GM12892 (cell line): ENCODE measurements around the gene HOXB6.

Source experiments
- POLR2A ChIP-seq: IDR thresholded peaks from 2 replicates; pipeline ENCODE4 v1.6.1; 2011; ENCODE audit warnings: low read depth, low read length, control low read depth
- POLR2AphosphoS5 ChIP-seq: IDR thresholded peaks from 2 replicates; pipeline ENCODE4 v1.6.1; 2011; ENCODE audit warnings: low read depth, low read length, control low read depth
- TAF1 ChIP-seq: IDR thresholded peaks from 2 replicates; pipeline ENCODE4 v1.6.1; 2011; ENCODE audit warnings: low read depth, mild to moderate bottlenecking, control low read depth, low read length, borderline replicate concordance

DNA sequence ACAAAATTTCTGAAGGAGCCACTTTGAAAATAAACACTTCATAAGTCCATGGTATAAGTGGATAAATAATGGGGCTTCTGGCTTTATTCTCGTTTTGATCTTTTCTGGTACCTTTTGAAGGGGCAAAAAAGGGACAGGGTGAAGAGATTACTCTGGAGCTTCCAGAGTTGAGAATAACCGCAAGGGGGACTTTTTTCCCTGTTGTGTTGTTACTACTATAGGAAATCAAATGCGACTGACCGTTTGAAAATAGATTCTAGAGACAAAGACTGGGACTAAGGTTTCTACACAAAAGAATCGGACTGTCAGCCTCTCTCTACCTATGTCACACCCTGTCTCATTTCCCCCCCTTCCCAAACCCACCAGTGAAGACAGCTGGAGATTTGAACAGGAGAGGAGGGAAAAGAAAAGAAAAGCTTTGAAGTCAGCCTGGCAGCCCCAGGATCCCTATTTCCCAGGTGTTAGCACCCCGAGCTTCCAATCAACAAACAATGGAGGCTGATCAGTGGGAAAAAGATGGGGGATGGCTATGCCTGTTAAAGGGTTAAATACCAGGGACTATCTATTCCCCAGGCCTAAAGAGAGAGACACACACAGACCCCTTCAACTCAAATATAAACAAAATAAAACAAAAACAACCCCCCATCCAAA, 35.0 kb downstream of the HOXB6 start:
- no peak for TF ChIP-seq POLR2A
- TF ChIP-seq POLR2AphosphoS5, result no peak
- no peak for TF ChIP-seq TAF1
